RWPE2 (cell line): ENCODE measurements around the gene CPB2.

ENCODE experiments used
- ATAC-seq: fragments of 200-7000 bp; cut with Tn5 transposase; 3 replicates; pipeline ENCODE4 v1.9.1; 2021; ENCODE audit warnings: low read depth
- DNase-seq: peaks from one replicate; pipeline ENCODE4 v3.0.0-alpha.2; 2020; ENCODE audit warnings: low spot score
- H3K27ac ChIP-seq: fragments of 450-650 bp; 2 replicates; pipeline ENCODE4 v1.5.1; 2017; ENCODE audit warnings: mild to moderate bottlenecking; ENCODE audit not compliant: poor library complexity, severe bottlenecking
- H3K27me3 ChIP-seq: fragments of 250-450 bp; sonication (Bioruptor Pico); 2 replicates; pipeline ENCODE4 v1.5.1; 2021; ENCODE audit warnings: mild to moderate bottlenecking, moderate library complexity; ENCODE audit not compliant: insufficient read depth, poor library complexity, severe bottlenecking
- H3K36me3 ChIP-seq: fragments of 250-450 bp; sonication (Bioruptor Pico); 2 replicates; pipeline ENCODE4 v1.5.1; 2020; ENCODE audit warnings: low read depth, mild to moderate bottlenecking, moderate library complexity
- H3K4me1 ChIP-seq: fragments of 250-450 bp; sonication (Bioruptor Pico); 2 replicates; pipeline ENCODE4 v1.5.1; 2021; ENCODE audit warnings: mild to moderate bottlenecking, moderate library complexity; ENCODE audit not compliant: insufficient read depth, poor library complexity, severe bottlenecking
- H3K4me3 ChIP-seq: fragments of 250-450 bp; sonication (Bioruptor Pico); 2 replicates; pipeline ENCODE4 v1.5.1; 2021; ENCODE audit warnings: mild to moderate bottlenecking, moderate library complexity; ENCODE audit not compliant: severe bottlenecking
- H3K9me3 ChIP-seq: fragments of 250-450 bp; sonication (Bioruptor Pico); 2 replicates; pipeline ENCODE4 v1.5.1; 2021; ENCODE audit warnings: mild to moderate bottlenecking, moderate library complexity; ENCODE audit not compliant: severe bottlenecking
- CTCF ChIP-seq: fragments of 450-650 bp; IDR thresholded peaks from one replicate; pipeline ENCODE4 v1.5.1; 2017; ENCODE audit warnings: mild to moderate bottlenecking, moderate library complexity; ENCODE audit not compliant: poor library complexity, severe bottlenecking

CPB2 gene

GRCh38 chr13:46008631-46009030 is 96.2 kb downstream of the CPB2 start:
- H3K27ac ChIP-seq = no peak overlapping the region
- no peak for TF ChIP-seq CTCF
- DNase-seq (no peak), ATAC-seq (no peak)
- peaks cover 8% of the 10 kb centered on the region for H3K4me1 ChIP-seq
- H3K4me3 ChIP-seq = no peak overlapping the region
- no peaks in the 10 kb centered on the region for H3K27me3 ChIP-seq
- H3K9me3 ChIP-seq = no peaks in the 10 kb centered on the region
- H3K36me3 ChIP-seq = peaks cover 70% of the 10 kb centered on the region

- H3K27ac ChIP-seq = no peak overlapping the region
- H3K4me1 ChIP-seq = no peaks in the 10 kb centered on the region
- ATAC-seq = no peak
- DNase-seq = no peak
- H3K36me3 ChIP-seq = peaks cover 81% of the 10 kb centered on the region
- H3K9me3 ChIP-seq = no peaks in the 10 kb centered on the region
- H3K4me3 ChIP-seq = no peak overlapping the region
- no peaks in the 10 kb centered on the region for H3K27me3 ChIP-seq
- no peak for TF ChIP-seq CTCF
Observed at GRCh38 chr13:46006688-46007452, 98.0 kb downstream of the CPB2 start.

GRCh38 chr13:46004491-46004890 is 100.3 kb downstream of the CPB2 start:
- ATAC-seq (no peak), DNase-seq (no peak)
- Histone ChIP-seq H3K4me1 (no peaks in the 10 kb centered on the region), H3K9me3 (no peaks in the 10 kb centered on the region), H3K36me3 (peaks cover 77% of the 10 kb centered on the region), H3K27me3 (no peaks in the 10 kb centered on the region), H3K4me3 (no peak overlapping the region), H3K27ac (no peak overlapping the region)
- TF ChIP-seq CTCF = no peak
